ENCODE data around the gene PLXDC2.

DNA sequence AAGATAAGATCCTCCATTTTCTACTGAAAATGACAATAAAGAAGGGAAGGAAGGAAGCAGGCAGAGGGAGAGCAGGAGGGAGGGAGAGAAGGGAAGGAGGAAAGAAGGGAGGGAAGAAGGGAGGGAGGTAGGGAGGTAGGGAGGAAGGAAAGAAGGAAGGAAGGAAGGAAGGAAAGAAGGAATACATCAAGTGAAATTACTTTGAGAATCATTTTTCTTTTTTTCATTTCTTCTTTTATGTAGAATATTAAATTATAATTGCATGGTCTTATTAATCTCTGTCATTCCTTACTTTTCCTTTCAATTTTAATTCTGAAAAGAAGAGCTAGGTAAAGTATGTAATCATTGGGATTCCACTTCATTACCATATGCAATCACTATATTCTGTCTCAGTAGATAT is 97.8 kb downstream of the PLXDC2 start:
- TF ChIP-seq CTCF (IDR thresholded peaks at IDR 0.05), result no peak
- TF ChIP-seq EZH2 (IDR thresholded peaks at IDR 0.05; ENCODE audit: borderline replicate concordance, insufficient read depth, low read depth, low read length, poor library complexity, severe bottlenecking), result no peak

All from B cell (primary cell).